K562 (cell line): ENCODE measurements around the gene DISC1. TPM values are rescaled to one million over a fixed set of nuclear protein-coding genes. Genes with fewer than 3 reads are reported as not detected.
A peak's percentile ranks its signal among the peaks of the same experiment; 100 is the strongest.

ENCODE experiments used
- ATAC-seq: fragments of 200-7000 bp; cut with Tn5 transposase; 3 replicates; pipeline ENCODE4 v1.9.1; 2020; ENCODE audit warnings: moderate library complexity
- BruUV-seq: library from RNA; stranded (reverse); fragments of 400-500 nt; replicated peaks from 2 replicates; lab custom pipeline; 2021; lab: Mats Ljungman, UMichigan
- CTCF ChIA-PET: fragments of 300-600 bp; formaldehyde crosslinking; extraction: SDS; loops from one replicate; lab custom pipeline; 2021; ENCODE audit warnings: low intra/inter-chr PET ratio; lab: Yijun Ruan, JAX
- POLR2A ChIA-PET: fragments of 300-600, 350-650 bp; sonication (Branson Sonifier 250); formaldehyde crosslinking; extraction: SDS; loops from one replicate; lab custom pipeline; 2021; ENCODE audit warnings: antibody characterized with exemption, inconsistent platforms; lab: Yijun Ruan, JAX
- DNase-seq, 4 experiments: peaks; one replicate each; pipeline versions ENCODE4 v3.0.0 to v3.0.0-alpha.2; 2011 to 2018; ENCODE audit warnings: low spot score in 3 of 4, mixed read lengths in 3 of 4; ENCODE audit errors: extremely low read depth in 1 of 4
- FAIRE-seq: peaks from 2 replicates; lab custom pipeline; 2011; peaks lifted over from hg19 to GRCh38; lab: Jason Lieb, UNC
- H2AFZ ChIP-seq: 2 replicates; pipeline ENCODE4 v1.6.0; 2011; ENCODE audit warnings: low read depth, low read length, control low read depth, inconsistent platforms
- H3K27ac ChIP-seq: fragments of 200-600 bp; 3 replicates; pipeline ENCODE4 v1.8.0; 2011; ENCODE audit warnings: low read depth, mild to moderate bottlenecking, control low read depth, inconsistent platforms, low read length, moderate library complexity, mixed read lengths; ENCODE audit errors: extremely low read depth
- H3K27me3 ChIP-seq, 2 experiments: fragments of 300-600 bp in 1 of 2; 2 replicates in 1 of 2; 3 replicates in 1 of 2; pipeline versions ENCODE4 v1.6.0 to v1.8.0; 2011; ENCODE audit warnings: inconsistent platforms in 2 of 2, low read length in 2 of 2, mild to moderate bottlenecking in 1 of 2, mixed read lengths in 1 of 2, moderate library complexity in 1 of 2; ENCODE audit not compliant: control insufficient read depth in 2 of 2, insufficient read depth in 2 of 2
- H3K36me3 ChIP-seq: fragments of 300-600 bp; 3 replicates; pipeline ENCODE4 v1.8.0; 2011; ENCODE audit warnings: mild to moderate bottlenecking, low read length, inconsistent platforms; ENCODE audit not compliant: control insufficient read depth, insufficient read depth
- H3K4me1 ChIP-seq, 2 experiments: fragments of 200-600 bp in 1 of 2; replicated peaks in 1 of 2; 2 replicates in 1 of 2; 3 replicates in 1 of 2; pipeline versions ENCODE4 v1.5.1 to v1.8.0; 2011; ENCODE audit warnings: inconsistent platforms in 2 of 2, low read length in 2 of 2, mild to moderate bottlenecking in 1 of 2, mixed read lengths in 1 of 2, moderate library complexity in 1 of 2; ENCODE audit not compliant: control insufficient read depth in 2 of 2, insufficient read depth in 2 of 2
- H3K4me2 ChIP-seq: 2 replicates; pipeline ENCODE4 v1.6.1; 2011; ENCODE audit warnings: low read length, control low read depth, inconsistent platforms, mixed read lengths; ENCODE audit not compliant: insufficient read depth
- H3K4me3 ChIP-seq: fragments of 200-600 bp; sonication (generic), shearing (Covaris generic); 2 replicates; pipeline ENCODE4 v1.5.1; 2016; ENCODE audit warnings: control low read depth, inconsistent platforms
- H3K79me2 ChIP-seq: fragments of 200-600 bp; 3 replicates; pipeline ENCODE4 v1.8.0; 2011; ENCODE audit warnings: low read length, inconsistent platforms; ENCODE audit not compliant: control insufficient read depth, insufficient read depth
- H3K9ac ChIP-seq, 2 experiments: 2 replicates each; pipeline versions ENCODE4 v1.6.0 to v1.6.1; 2011; ENCODE audit warnings: low read depth in 2 of 2, low read length in 2 of 2, control low read depth in 1 of 2, inconsistent platforms in 1 of 2, mild to moderate bottlenecking in 1 of 2, mixed read lengths in 1 of 2; ENCODE audit not compliant: insufficient read depth in 1 of 2
- H3K9me1 ChIP-seq: one replicate; pipeline ENCODE4 v1.6.0; 2011; ENCODE audit warnings: inconsistent platforms, mild to moderate bottlenecking, low read length, moderate library complexity; ENCODE audit not compliant: control insufficient read depth, insufficient read depth
- H3K9me3 ChIP-seq: replicated peaks from 2 replicates; pipeline ENCODE4 v1.5.1; 2011; ENCODE audit warnings: low read depth, low read length, inconsistent platforms; ENCODE audit not compliant: control insufficient read depth, insufficient read depth
- H4K20me1 ChIP-seq: replicated peaks from 2 replicates; pipeline ENCODE4 v1.6.1; 2011; ENCODE audit warnings: low read length, inconsistent platforms, mixed read lengths; ENCODE audit not compliant: control insufficient read depth, insufficient read depth
- ATF1 ChIP-seq, 2 experiments: fragments of 450-650 bp in 1 of 2; IDR thresholded peaks; 2 replicates each; pipeline ENCODE4 v1.6.1; 2016; ENCODE audit warnings: missing compliant biosample characterization in 1 of 2, missing genetic modification characterization in 1 of 2
- ATF7 ChIP-seq: fragments of 450-650 bp; IDR thresholded peaks from 2 replicates; pipeline ENCODE4 v1.7.1; 2014; ENCODE audit warnings: mild to moderate bottlenecking, moderate library complexity
- MAFF ChIP-seq: IDR thresholded peaks from 2 replicates; pipeline ENCODE4 v1.6.1; 2012; ENCODE audit warnings: low read length, improper control_type of control experiment
- MAFK ChIP-seq: IDR thresholded peaks from 2 replicates; pipeline ENCODE4 v1.6.1; 2011; ENCODE audit warnings: low read length, improper control_type of control experiment
- YBX1 ChIP-seq: fragments of 450-650 bp; IDR thresholded peaks from 2 replicates; pipeline ENCODE4 v1.7.1; 2016; ENCODE audit warnings: mild to moderate bottlenecking
- ZNF445 ChIP-seq: fragments of 250-450 bp; sonication (Bioruptor Pico); IDR thresholded peaks from 2 replicates; pipeline ENCODE4 v1.4.0; 2020; ENCODE audit warnings: low read depth, mild to moderate bottlenecking, moderate library complexity
- ZNF668 ChIP-seq: fragments of 250-450 bp; sonication (Bioruptor Pico); IDR thresholded peaks from 2 replicates; pipeline ENCODE4 v1.8.0; 2022; ENCODE audit warnings: mild to moderate bottlenecking, inconsistent platforms
- WGBS: fragments of 100-300 bp; shearing (Covaris generic); methylation state at CpG from one replicate; pipeline ENCODE4 v1.1.6; 2016; ENCODE audit warnings: low coverage, mixed read lengths; ENCODE audit not compliant: insufficient coverage; ENCODE audit errors: missing lambda C conversion rate; 5-methylcytosine and 5-hydroxymethylcytosine counted together
- in situ Hi-C: fragments of 300-500 bp; cut with MboI; formaldehyde crosslinking; loops from 4 replicates; pipeline ENCODE4 v1.15.0; 2018; ENCODE audit warnings: inconsistent platforms, mixed read lengths
- intact Hi-C: fragments of 100-400 bp; cut with micrococcal nuclease; formaldehyde crosslinking; loops from 2 replicates; pipeline ENCODE4 v1.14.2; 2022
- polyA plus RNA-seq, 8 experiments: library from polyadenylated mRNA; depleted of rRNA in 4 of 8; stranded (reverse) in 5 of 8; unstranded in 3 of 8; fragments of >200 nt; fragmentation: Nextera tagmentation in 2 of 8; fragmentation: Illumina TruSeq in 1 of 8; extraction: Ambion mirVana in 2 of 8; extraction: Trizol in 1 of 8; gene quantifications; 2 replicates each; pipeline versions ENCODE4 v1.2.1 to v1.2.3, GENCODE V29; 2011 to 2014; ENCODE audit warnings: inconsistent platforms in 1 of 8, missing spikeins in 1 of 8
- total RNA-seq, 7 experiments: library from RNA; depleted of rRNA in 6 of 7; stranded (reverse); fragments of >200 nt in 6 of 7; fragmentation: Illumina TruSeq in 2 of 7; extraction: Trizol in 2 of 7; gene quantifications; 2 replicates each; pipeline versions ENCODE4 v1.2.1 to v1.2.3, GENCODE V29; 2011 to 2021; ENCODE audit warnings: low replicate concordance in 1 of 7

DISC1 gene
- total and polyA plus RNA-seq, 9 of the 15 experiments (the other 6 are each of a cell fraction or from before 2014, with no cell fraction given), result 0.01 to 0.11 (median 0.08) TPM; not detected in 1

GRCh38 chr1:231857609-231858135 is 231.1 kb downstream of the DISC1 start:
- TF ChIP-seq ZNF445 (no peak), ZNF668 (CRISPR knock-in tag) (no peak), YBX1 (no peak)
- TF ChIP-seq, all 486 proteins: peak for 0
- WGBS, result 0% methylated on average over 8 of the region's 8 CpGs
- no peaks in the 10 kb centered on the region for H3K79me2 ChIP-seq
- H2AFZ ChIP-seq, result no peak overlapping the region
- intact Hi-C loops, result no loop called here
- H3K4me2 ChIP-seq, result no peak overlapping the region
- H3K27me3 ChIP-seq, result peaks cover 0 to 3% of the 10 kb centered on the region in 2 experiments; a peak in 2 of 5 replicates
- in situ Hi-C loops, result no loop called here
- no peak for DNase-seq
- no peaks in the 10 kb centered on the region for H3K36me3 ChIP-seq
- no TSS peak for BruUV-seq
- H3K4me3 ChIP-seq, result no peak overlapping the region
- no peak for FAIRE-seq
- H3K9me3 ChIP-seq, result no peaks in the 10 kb centered on the region
- H3K9me1 ChIP-seq, result no peaks in the 10 kb centered on the region
- POLR2A ChIA-PET, result no interaction called here
- no peak for ATAC-seq
- no peak overlapping the region for H3K9ac ChIP-seq
- no peaks in the 10 kb centered on the region for H3K4me1 ChIP-seq
- no peaks in the 10 kb centered on the region for H4K20me1 ChIP-seq
- CTCF ChIA-PET, result no interaction called here
- no peak overlapping the region for H3K27ac ChIP-seq

DNA sequence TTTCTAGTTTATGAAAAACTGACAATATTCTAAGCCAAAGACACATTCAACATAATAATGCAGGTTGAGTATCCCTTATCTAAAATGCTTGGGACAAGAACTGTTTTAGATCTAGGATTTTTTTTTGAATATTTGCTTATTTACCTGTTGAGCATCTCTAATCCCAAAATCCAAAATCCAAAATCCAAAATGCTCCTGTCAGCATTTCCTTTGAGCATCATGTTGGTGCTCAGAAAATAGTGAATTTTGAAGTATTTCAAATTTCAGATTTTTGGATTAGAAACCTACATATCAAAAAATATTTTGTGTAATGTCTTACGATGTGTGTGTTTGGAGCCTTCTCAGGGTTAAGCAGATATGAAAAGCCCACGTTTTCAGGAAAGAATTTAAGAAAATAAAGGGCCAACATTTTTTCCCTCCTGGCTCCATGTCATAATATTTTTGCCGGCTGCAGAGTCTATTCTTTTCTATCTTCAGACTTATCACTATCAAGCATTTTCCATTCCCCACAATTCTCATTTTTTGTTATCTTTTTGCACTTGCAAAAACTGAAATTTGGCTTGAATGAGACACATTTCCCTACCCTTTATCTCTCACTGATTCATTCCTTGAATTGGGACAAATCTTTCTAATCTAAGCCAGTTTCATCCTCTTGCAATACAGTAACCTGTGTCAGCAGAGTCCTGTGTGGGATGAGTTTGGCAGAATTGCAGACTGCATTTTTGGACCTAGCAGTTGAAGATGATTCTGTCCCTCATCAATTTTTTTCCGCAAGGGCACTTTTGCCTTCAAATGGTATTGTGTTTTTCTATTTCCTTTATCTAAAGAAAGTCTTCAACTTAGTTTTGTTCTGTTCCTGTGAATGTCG is 233.9 kb downstream of the DISC1 start:
- Histone ChIP-seq H3K4me2 (no peak overlapping the region), H3K9me1 (no peaks in the 10 kb centered on the region), H3K9me3 (no peaks in the 10 kb centered on the region), H3K79me2 (no peaks in the 10 kb centered on the region), H3K36me3 (no peaks in the 10 kb centered on the region), H3K27ac (no peak overlapping the region), H3K27me3 (peaks cover 3 to 4% of the 10 kb centered on the region in 2 experiments; a peak in 2 of 5 replicates), H4K20me1 (no peaks in the 10 kb centered on the region), H3K4me1 (no peaks in the 10 kb centered on the region), H2AFZ (no peak overlapping the region), H3K9ac (no peak overlapping the region), H3K4me3 (no peak overlapping the region)
- ATAC-seq (no peak), FAIRE-seq (peak; percentile 15), DNase-seq (no peak)
- BruUV-seq, result no TSS peak
- ChIA-PET CTCF (no interaction called here), POLR2A (no interaction called here)
- in situ Hi-C loops, result no loop called here
- WGBS, result under 1% methylated on average over 5 of the region's 5 CpGs
- TF ChIP-seq MAFK (peak; percentile 13; the same call in 1 of the 2 replicates), ATF1 (CRISPR knock-in tag; IDR thresholded peaks at IDR 0.05) (no peak), ATF1 (tag; IDR thresholded peaks at IDR 0.05) (no peak), MAFF (peak; percentile 39), ATF7 (no peak)
- intact Hi-C loops, result no loop called here
